Lower lobe of right lung (tissue), 2 donors: ENCODE data around the gene PAF1. TPM values are rescaled to one million over a fixed set of nuclear protein-coding genes. Genes with fewer than 3 reads are reported as not detected.
A peak's percentile ranks its signal among the peaks of the same experiment; 100 is the strongest.

Source experiments
- ATAC-seq, 2 donors: fragments of 200-7000 bp; cut with Tn5 transposase; one replicate each; pipeline ENCODE4 v1.9.1; 2020 to 2022; ENCODE audit warnings: mild to moderate bottlenecking in 2 of 2, moderate library complexity in 2 of 2
- DNase-seq: peaks from one replicate; pipeline ENCODE4 v3.0.0-alpha.2; 2020
- H3K27ac ChIP-seq: fragments of 200-600 bp; one replicate; pipeline ENCODE4 v1.8.0; 2022
- H3K27me3 ChIP-seq: fragments of 200-600 bp; one replicate; pipeline ENCODE4 v1.8.0; 2022; ENCODE audit warnings: low read depth
- H3K36me3 ChIP-seq: fragments of 200-600 bp; one replicate; pipeline ENCODE4 v1.8.0; 2022; ENCODE audit warnings: mild to moderate bottlenecking
- H3K4me1 ChIP-seq: fragments of 200-600 bp; one replicate; pipeline ENCODE4 v1.8.0; 2022
- H3K4me3 ChIP-seq: fragments of 200-600 bp; one replicate; pipeline ENCODE4 v1.8.0; 2022; ENCODE audit warnings: mild to moderate bottlenecking
- H3K9me3 ChIP-seq: fragments of 200-600 bp; one replicate; pipeline ENCODE4 v1.8.0; 2022
- intact Hi-C: fragments of 100-400 bp; cut with DNase I; formaldehyde crosslinking; loops from one replicate; pipeline ENCODE4 v1.11.0; 2022
- total RNA-seq: library from RNA; stranded (reverse); fragmentation: NEBNext Ultra II Directional; extraction: Animal tissue kit (Norgen Biotek cat#: 25700); gene quantifications from one replicate; pipeline ENCODE4 v1.2.1, GENCODE V29; 2021
- TF ChIP-seq, protein P1 (sequence below): fragments of 200-600 bp; IDR thresholded peaks from one replicate; pipeline ENCODE4 v1.8.0; 2022; ENCODE audit warnings: antibody characterized with exemption, mild to moderate bottlenecking
- donor health status: DM: no; HTN: yes; CAD: no; lungs with severe emphysema.

PAF1 gene
- total RNA-seq, 1 donor from 2014 or later, result 33.7 TPM

DNA sequence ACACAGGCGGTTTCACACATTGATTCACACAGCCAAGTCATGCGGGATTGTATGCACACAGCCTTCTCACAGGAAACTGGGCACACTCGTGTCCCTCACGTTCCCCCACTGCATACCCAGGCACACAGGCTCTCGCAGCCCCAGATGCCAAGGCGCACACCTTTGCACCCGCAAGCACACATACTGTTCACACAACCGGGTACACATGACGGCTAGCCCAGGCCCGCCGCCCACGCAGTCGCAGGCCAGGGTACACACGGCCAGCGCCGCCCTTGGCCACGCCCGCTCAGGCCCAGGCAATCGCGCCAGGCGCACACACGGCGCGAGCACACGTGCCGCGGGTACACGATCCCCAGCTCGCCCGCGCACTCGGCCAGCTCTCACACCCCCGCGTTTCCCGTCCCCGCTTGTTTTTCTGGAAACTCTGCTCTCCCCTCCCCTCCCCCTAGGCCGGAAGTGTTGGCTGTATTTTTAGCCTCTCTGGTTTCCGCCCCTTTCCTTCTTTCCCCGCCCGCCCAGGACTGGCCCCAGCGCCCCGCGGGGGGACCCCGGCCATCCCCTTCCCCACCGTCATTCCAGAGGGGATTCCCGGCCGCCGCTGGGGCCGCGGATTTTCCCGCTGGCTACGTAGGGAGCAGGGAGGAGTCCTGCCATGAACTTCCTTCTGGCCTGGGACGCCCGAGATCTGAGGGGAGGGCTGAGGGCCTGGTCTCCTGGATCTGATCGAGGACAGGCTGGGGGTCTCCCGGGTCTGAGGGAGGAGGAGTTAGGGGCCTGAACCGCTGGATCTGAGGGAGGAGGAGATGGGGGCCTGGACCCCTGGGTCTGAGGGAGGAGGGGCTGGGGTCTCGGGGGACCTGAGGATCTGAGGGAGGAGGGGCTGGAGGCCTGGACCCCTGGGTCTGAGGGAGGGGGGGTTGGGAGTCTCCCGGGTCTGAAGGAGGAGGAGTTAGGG lies 11.7 kb upstream of the PAF1 start:
- Histone ChIP-seq H3K27me3 (no peaks in the 10 kb centered on the region), H3K4me3 (peak overlapping the region; percentile 61), H3K4me1 (peaks cover 65% of the 10 kb centered on the region), H3K9me3 (no peaks in the 10 kb centered on the region), H3K36me3 (peaks cover 3% of the 10 kb centered on the region), H3K27ac (peak overlapping the region; percentile 100)
- peak; percentile 47 to 68 for ATAC-seq
- DNase-seq, result peak; percentile 96
- intact Hi-C loops, result no loop called here
- TF ChIP-seq, protein P1, sequence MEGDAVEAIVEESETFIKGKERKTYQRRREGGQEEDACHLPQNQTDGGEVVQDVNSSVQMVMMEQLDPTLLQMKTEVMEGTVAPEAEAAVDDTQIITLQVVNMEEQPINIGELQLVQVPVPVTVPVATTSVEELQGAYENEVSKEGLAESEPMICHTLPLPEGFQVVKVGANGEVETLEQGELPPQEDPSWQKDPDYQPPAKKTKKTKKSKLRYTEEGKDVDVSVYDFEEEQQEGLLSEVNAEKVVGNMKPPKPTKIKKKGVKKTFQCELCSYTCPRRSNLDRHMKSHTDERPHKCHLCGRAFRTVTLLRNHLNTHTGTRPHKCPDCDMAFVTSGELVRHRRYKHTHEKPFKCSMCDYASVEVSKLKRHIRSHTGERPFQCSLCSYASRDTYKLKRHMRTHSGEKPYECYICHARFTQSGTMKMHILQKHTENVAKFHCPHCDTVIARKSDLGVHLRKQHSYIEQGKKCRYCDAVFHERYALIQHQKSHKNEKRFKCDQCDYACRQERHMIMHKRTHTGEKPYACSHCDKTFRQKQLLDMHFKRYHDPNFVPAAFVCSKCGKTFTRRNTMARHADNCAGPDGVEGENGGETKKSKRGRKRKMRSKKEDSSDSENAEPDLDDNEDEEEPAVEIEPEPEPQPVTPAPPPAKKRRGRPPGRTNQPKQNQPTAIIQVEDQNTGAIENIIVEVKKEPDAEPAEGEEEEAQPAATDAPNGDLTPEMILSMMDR, result no peak

DNA sequence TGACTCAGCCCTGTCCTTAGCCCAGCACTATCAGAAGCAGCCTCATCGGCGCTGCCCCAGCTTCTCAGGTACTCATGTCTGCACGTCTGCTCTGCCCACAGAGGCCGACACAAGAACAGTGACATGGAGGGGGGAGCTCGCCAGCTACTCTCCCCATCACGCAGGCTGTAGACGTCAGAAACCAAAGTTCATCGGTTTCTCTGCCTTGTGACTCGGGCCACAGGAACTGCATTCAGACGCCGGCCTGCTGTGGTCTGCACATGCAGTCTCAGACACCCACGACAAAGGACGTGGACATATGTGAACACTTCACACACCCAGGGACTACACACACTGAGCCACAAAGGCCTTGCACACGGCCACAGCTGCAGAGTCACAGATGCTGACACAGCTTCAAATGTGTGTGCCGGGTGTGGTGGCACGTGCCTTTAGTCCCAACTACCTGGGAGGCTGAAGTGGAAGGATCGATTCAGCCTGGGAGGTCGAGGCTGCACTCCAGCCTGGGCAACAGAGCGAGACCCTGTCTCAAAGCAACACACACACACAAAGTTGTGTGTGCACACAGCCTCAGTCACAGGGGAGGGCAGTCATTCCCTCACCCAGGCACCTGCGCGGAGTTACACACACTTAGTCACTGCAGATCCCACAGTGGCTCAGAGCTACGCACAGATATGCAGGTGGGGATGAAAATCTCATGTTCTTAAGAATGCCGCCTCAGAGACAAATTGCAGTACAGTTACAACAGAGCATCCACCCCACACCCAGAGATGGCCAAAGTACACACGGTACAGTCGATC lies 10.8 kb upstream of the PAF1 start:
- intact Hi-C loops, result no loop called here
- ATAC-seq, result peak in 1 of 2 donors; percentile 0
- H3K36me3 ChIP-seq, result peaks cover 6% of the 10 kb centered on the region
- peak overlapping the region; percentile 100 for H3K27ac ChIP-seq
- peak; percentile 82 for DNase-seq
- H3K9me3 ChIP-seq, result no peaks in the 10 kb centered on the region
- peaks cover 70% of the 10 kb centered on the region for H3K4me1 ChIP-seq
- H3K4me3 ChIP-seq, result peak overlapping the region; percentile 61
- TF ChIP-seq, protein P1, result no peak
- no peaks in the 10 kb centered on the region for H3K27me3 ChIP-seq

DNA sequence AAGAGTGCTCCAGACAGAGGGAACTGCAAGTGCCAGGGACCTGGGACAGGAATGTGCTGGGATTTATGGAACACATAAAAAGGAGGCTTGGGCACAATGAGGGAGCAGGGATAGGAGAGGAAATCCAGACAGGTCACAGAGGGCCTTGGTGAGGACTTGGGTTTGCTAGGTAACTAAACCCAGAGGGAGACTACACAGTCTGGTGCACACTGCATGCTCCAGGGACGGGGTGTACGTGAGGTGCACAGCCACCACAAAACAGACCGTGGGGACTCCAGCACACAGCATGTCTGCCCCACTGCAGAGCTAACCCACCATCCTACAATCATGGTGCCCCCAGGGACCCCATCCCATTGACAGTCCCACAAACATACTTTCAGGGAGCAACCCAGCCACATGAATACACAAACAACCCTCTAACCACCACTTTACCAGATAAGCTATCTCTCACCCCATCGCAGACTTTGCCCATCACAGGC lies 10.2 kb upstream of the PAF1 start:
- H3K4me1 ChIP-seq, result peaks cover 70% of the 10 kb centered on the region

DNA sequence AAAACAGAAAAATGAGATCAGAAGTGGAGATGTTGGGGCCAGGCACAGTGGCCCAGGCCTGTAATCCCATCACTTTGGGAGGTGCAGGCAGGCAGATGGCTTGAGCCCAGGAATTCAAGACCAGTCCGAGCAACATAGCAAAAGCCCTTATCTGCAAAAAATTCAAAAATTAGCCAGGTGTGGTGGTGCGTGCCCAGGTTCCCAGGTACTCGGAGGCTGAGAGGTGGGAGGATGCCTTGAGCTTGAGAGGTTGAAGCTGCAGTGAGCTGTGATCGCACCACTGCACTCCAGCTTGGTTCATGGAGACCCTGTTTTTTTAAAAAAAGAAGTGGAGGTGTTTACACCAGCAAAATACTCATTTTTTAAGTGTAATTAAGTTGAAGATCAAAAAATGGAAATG lies 9.2 kb upstream of the PAF1 start:
- no peak overlapping the region for H3K4me3 ChIP-seq
- DNase-seq (no peak), ATAC-seq (no peak)
- TF ChIP-seq, protein P1, result no peak
- H3K9me3 ChIP-seq, result no peaks in the 10 kb centered on the region
- peaks cover 22% of the 10 kb centered on the region for H3K36me3 ChIP-seq
- peak overlapping the region; percentile 88 for H3K27ac ChIP-seq
- H3K27me3 ChIP-seq, result no peaks in the 10 kb centered on the region
- intact Hi-C loops, result no loop called here
- H3K4me1 ChIP-seq, result peaks cover 60% of the 10 kb centered on the region

More for the DNA sequence above, 10.2 kb upstream of the PAF1 start:
- intact Hi-C loops, result no loop called here
- no peak for DNase-seq
- Histone ChIP-seq H3K27me3 (no peaks in the 10 kb centered on the region), H3K36me3 (peaks cover 13% of the 10 kb centered on the region), H3K4me3 (no peak overlapping the region), H3K27ac (peak overlapping the region; percentile 100), H3K9me3 (no peaks in the 10 kb centered on the region)
- TF ChIP-seq, protein P1, result no peak
- no peak for ATAC-seq

DNA sequence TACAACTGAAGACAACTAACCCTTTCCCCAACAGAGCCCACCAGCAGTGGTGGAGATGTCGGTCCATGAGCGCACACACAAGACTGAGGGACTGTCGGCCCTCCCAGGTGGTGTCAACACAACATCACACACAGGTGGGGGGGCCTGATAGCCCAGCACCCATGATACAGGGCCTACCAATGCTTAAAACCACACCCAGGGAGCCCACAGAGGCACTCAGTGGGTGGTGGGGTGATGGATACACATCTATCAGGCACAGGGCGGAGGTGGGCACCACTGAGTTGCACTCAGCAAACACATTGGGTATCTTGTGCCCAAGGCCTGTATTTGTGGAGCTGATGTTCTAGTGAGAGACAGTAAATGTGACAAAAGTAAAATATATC lies 8.8 kb upstream of the PAF1 start:
- TF ChIP-seq, protein P1, result no peak
- ATAC-seq (no peak), DNase-seq (no peak)
- H3K36me3 ChIP-seq, result peaks cover 26% of the 10 kb centered on the region
- H3K27ac ChIP-seq, result peak overlapping the region; percentile 88
- peaks cover 56% of the 10 kb centered on the region for H3K4me1 ChIP-seq
- intact Hi-C loops, result no loop called here
- H3K27me3 ChIP-seq, result no peaks in the 10 kb centered on the region
- H3K9me3 ChIP-seq, result no peaks in the 10 kb centered on the region
- no peak overlapping the region for H3K4me3 ChIP-seq
